ENCODE measurements around the gene PTTG1IP.

The PTTG1IP gene

DNA sequence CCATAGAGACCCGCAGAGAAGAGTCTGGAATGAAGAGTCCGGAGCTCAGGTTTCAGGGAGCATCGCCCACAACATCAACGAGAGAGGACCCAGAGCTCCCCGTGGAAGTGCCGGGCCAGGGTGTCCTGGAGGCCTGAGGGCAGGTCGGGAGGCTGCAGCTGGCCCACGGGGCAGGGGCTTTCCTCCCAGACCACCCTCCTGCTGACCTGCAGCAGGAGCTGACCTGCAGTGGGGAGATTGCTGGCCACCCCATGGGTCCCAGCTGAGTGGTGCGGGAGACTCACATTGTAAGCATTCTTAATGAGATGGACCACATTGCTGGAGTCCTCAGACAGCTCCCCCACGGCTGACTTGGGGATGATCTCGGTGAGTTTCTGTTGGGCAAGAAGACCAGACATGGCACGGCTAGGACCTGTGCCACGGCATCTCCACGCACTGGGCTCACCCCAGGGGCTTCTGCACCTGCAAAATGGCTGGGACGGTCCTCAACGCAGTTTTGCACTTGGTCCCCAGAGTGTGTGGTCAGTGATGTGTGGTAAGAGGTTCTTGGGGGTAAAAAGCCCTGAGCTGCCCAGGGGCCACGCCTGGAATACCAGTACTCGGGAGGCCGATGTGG is 21.3 kb upstream of the PTTG1IP start:
- DNase-seq (ENCODE audit: low read depth): no peak
- TF ChIP-seq, protein P1, sequence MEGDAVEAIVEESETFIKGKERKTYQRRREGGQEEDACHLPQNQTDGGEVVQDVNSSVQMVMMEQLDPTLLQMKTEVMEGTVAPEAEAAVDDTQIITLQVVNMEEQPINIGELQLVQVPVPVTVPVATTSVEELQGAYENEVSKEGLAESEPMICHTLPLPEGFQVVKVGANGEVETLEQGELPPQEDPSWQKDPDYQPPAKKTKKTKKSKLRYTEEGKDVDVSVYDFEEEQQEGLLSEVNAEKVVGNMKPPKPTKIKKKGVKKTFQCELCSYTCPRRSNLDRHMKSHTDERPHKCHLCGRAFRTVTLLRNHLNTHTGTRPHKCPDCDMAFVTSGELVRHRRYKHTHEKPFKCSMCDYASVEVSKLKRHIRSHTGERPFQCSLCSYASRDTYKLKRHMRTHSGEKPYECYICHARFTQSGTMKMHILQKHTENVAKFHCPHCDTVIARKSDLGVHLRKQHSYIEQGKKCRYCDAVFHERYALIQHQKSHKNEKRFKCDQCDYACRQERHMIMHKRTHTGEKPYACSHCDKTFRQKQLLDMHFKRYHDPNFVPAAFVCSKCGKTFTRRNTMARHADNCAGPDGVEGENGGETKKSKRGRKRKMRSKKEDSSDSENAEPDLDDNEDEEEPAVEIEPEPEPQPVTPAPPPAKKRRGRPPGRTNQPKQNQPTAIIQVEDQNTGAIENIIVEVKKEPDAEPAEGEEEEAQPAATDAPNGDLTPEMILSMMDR (IDR thresholded peaks at IDR 0.05; ENCODE audit: low read depth, low read length): no peak
- TF ChIP-seq MYC (IDR thresholded peaks at IDR 0.05; ENCODE audit: low read depth, low read length): no peak
- no peak overlapping the region for H3K4me3 ChIP-seq (ENCODE audit: low read depth, low read length)

DNA sequence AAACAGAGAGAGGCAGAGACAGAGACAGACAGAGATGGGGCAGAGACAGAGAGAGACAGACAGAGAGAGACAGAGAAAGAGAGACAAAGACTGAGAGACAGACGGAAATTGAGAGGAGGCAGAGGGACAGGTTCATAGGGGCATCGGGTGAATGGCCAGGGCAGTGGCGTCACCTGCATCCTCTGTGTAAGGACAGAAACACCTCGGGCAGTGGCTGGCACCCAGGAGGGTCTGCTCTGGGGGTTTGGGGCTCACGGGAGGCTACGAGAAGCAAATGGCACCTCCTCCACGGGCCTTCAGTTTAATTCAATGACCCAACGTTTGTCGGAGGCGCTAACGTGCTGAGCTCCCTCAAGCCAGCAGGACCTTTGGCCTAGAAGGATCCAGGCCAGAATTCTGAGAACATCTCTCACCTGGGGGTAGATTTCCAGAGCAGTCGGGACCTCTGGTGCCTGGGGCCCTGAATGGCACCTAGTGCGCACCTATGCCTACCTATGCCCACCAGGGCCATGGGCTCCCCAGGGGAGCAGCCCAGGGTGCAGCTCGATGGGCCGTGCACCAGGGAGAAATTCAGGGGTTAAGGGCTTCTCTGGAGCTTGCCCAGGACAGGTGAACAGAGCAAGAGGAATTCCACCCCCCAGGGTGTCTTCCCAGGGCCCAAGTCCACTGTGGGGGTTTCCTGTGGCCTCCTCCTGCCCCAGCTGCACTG is 20.6 kb upstream of the PTTG1IP start:
- TF ChIP-seq, protein P2, sequence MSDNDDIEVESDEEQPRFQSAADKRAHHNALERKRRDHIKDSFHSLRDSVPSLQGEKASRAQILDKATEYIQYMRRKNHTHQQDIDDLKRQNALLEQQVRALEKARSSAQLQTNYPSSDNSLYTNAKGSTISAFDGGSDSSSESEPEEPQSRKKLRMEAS (IDR thresholded peaks at IDR 0.05; ENCODE audit: low read depth, low read length): no peak
- no peak for TF ChIP-seq POLR2A (IDR thresholded peaks at IDR 0.05; ENCODE audit: extremely low read depth, insufficient read length)
- TF ChIP-seq, protein P1 (IDR thresholded peaks at IDR 0.05; ENCODE audit: low read depth, low read length): no peak
- no peak for TF ChIP-seq MYC (IDR thresholded peaks at IDR 0.05; ENCODE audit: low read depth, low read length)
- no peak for DNase-seq (ENCODE audit: low read depth)
- H3K4me3 ChIP-seq (ENCODE audit: low read depth, low read length): no peak overlapping the region

DNA sequence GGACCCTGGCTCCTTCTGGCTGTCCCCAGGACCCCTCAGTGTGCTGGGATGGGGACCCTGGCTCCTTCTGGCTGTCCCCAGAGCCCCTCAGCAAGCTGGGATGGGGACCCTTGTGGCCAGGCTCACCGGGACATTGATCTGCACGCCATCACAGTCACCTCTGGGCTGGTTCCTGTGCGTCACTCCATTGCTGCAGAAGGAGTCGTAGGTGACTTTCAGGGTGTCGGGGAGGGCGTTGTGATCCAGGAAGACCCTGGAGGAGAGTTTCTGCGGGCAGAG is 19.7 kb upstream of the PTTG1IP start:
- TF ChIP-seq POLR2A (IDR thresholded peaks at IDR 0.05; ENCODE audit: extremely low read depth, insufficient read length) (no peak), MYC (IDR thresholded peaks at IDR 0.05; ENCODE audit: low read depth, low read length) (no peak)
- TF ChIP-seq, protein P2 (IDR thresholded peaks at IDR 0.05; ENCODE audit: low read depth, low read length): no peak
- TF ChIP-seq, protein P1 (IDR thresholded peaks at IDR 0.05; ENCODE audit: low read depth, low read length): no peak
- DNase-seq (ENCODE audit: low read depth): no peak
- no peak overlapping the region for H3K4me3 ChIP-seq (ENCODE audit: low read depth, low read length)

DNA sequence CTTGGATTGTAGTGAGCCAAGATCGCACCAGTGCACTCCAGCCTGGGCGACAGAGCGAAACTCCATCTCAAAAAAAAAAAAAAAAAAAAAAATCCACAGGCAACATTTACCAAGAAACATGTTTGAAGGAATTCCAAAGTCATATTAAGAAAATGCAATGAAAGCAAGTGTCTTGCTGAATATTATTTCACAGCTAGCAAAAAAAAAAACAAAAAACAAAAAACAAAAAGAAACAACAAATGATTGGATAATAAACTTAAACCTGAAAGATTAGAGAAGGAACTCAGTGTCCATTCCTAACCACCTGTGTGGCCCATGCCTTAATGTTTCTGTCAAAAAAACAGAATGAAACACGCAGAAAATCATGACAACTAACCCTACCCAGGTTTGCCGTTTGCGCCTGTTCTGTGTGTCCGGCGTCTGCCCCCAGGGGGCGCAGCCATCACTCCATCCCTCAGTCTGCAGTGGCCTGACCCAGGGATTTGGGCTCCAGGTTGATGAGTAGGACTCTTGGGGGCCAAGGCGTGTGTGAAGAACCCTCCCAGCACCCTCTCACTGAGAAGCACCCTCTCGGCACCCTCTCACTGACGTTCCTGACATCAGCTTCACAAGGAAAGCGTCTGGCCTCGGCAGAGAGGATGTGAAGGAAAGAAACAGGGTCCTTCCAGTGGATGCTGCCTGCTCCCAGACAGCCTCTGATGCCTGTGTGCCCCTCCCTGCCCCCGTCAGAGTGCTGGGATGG is 19.2 kb upstream of the PTTG1IP start:
- no peak overlapping the region for H3K4me3 ChIP-seq (ENCODE audit: low read depth, low read length)
- TF ChIP-seq, protein P1 (IDR thresholded peaks at IDR 0.05; ENCODE audit: low read depth, low read length): peak; percentile 96
- TF ChIP-seq, protein P2 (IDR thresholded peaks at IDR 0.05; ENCODE audit: low read depth, low read length): no peak
- no peak for TF ChIP-seq POLR2A (IDR thresholded peaks at IDR 0.05; ENCODE audit: extremely low read depth, insufficient read length)
- no peak for TF ChIP-seq MYC (IDR thresholded peaks at IDR 0.05; ENCODE audit: low read depth, low read length)
- DNase-seq (ENCODE audit: low read depth): peak; percentile 75

DNA sequence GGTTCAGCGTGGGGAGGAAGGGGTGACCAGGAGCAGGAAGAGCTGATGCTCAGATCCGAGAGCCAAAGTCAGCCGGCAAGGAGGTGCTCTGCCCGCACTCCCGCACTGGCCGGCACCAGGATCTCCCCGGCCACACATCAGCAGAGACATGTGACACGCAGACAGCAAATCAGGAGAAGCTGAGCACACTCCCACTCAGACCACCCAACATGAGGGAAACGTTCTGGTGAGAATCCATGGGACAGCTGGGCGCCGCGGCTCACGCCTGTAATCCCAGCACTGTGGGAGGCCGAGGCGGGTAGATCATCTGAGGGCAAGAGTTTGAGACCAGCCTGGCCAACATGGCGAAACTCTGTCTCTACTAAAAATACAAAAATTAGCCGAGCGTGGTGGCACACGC is 18.6 kb upstream of the PTTG1IP start:
- TF ChIP-seq POLR2A (IDR thresholded peaks at IDR 0.05; ENCODE audit: extremely low read depth, insufficient read length) (no peak), MYC (IDR thresholded peaks at IDR 0.05; ENCODE audit: low read depth, low read length) (no peak)
- TF ChIP-seq, protein P2 (IDR thresholded peaks at IDR 0.05; ENCODE audit: low read depth, low read length): no peak
- TF ChIP-seq, protein P1 (IDR thresholded peaks at IDR 0.05; ENCODE audit: low read depth, low read length): no peak
- DNase-seq (ENCODE audit: low read depth): no peak
- H3K4me3 ChIP-seq (ENCODE audit: low read depth, low read length): no peak overlapping the region
